Measurements from ENCODE around the gene MYLK.
A peak's percentile ranks its signal among the peaks of the same experiment; 100 is the strongest.
"Not testable (repeated sequence)": the region's sequence is repeated elsewhere in the genome, so short reads cannot be mapped to it uniquely, and the experiment has no call there.

MYLK gene

GRCh38 chr3:123721095-123721689 lies 162.9 kb downstream of the MYLK start:
- not testable (repeated sequence) for DNase-seq (ENCODE audit: low spot score)

- no peak for DNase-seq (ENCODE audit: low spot score)
These were observed 163.5 kb downstream of the MYLK start for GRCh38 chr3:123720638-123721037.

- DNase-seq (ENCODE audit: low spot score), result no peak
These were observed 164.2 kb downstream of the MYLK start for GRCh38 chr3:123719862-123720453.

GRCh38 chr3:123719061-123719756 lies 164.9 kb downstream of the MYLK start:
- DNase-seq (ENCODE audit: low spot score), result peak; percentile 49

GRCh38 chr3:123718108-123718507 lies 166.0 kb downstream of the MYLK start:
- DNase-seq (ENCODE audit: low spot score), result no peak

GRCh38 chr3:123717451-123717850 lies 166.7 kb downstream of the MYLK start:
- not testable (repeated sequence) for DNase-seq (ENCODE audit: low spot score)

GRCh38 chr3:123716411-123716810 lies 167.7 kb downstream of the MYLK start:
- DNase-seq (ENCODE audit: low spot score), result no peak

- DNase-seq (ENCODE audit: low spot score), result no peak
These were observed 170.9 kb downstream of the MYLK start for GRCh38 chr3:123713211-123713610.

- DNase-seq (ENCODE audit: low spot score), result no peak
These were observed 171.9 kb downstream of the MYLK start for GRCh38 chr3:123712077-123712860.

GRCh38 chr3:123711356-123711755 lies 172.8 kb downstream of the MYLK start:
- DNase-seq (ENCODE audit: low spot score), result no peak

GRCh38 chr3:123708531-123708930 lies 175.6 kb downstream of the MYLK start:
- no peak for DNase-seq (ENCODE audit: low spot score)

- DNase-seq (ENCODE audit: low spot score), result not testable (repeated sequence)
These were observed 176.5 kb downstream of the MYLK start for GRCh38 chr3:123707641-123708040.

- no peak for DNase-seq (ENCODE audit: low spot score)
These were observed 177.3 kb downstream of the MYLK start for GRCh38 chr3:123706871-123707270.

GRCh38 chr3:123705488-123706285 lies 178.4 kb downstream of the MYLK start:
- DNase-seq (ENCODE audit: low spot score), result no peak

GRCh38 chr3:123703663-123704062 lies 180.5 kb downstream of the MYLK start:
- not testable (repeated sequence) for DNase-seq (ENCODE audit: low spot score)

- DNase-seq (ENCODE audit: low spot score), result no peak
These were observed 181.4 kb downstream of the MYLK start for GRCh38 chr3:123702720-123703119.

- peak; percentile 60 for DNase-seq (ENCODE audit: low spot score)
These were observed 182.1 kb downstream of the MYLK start for GRCh38 chr3:123702057-123702456.

GRCh38 chr3:123700791-123701722 lies 183.1 kb downstream of the MYLK start:
- no peak for DNase-seq (ENCODE audit: low spot score)

GRCh38 chr3:123698813-123699212 lies 185.3 kb downstream of the MYLK start:
- DNase-seq (ENCODE audit: low spot score), result no peak

GRCh38 chr3:123696808-123697207 lies 187.3 kb downstream of the MYLK start:
- DNase-seq (ENCODE audit: low spot score), result no peak
